ENCODE measurements around the gene SPG21. TPM values are rescaled to one million over a fixed set of nuclear protein-coding genes. Genes with fewer than 3 reads are reported as not detected.

Gene SPG21, protein sequence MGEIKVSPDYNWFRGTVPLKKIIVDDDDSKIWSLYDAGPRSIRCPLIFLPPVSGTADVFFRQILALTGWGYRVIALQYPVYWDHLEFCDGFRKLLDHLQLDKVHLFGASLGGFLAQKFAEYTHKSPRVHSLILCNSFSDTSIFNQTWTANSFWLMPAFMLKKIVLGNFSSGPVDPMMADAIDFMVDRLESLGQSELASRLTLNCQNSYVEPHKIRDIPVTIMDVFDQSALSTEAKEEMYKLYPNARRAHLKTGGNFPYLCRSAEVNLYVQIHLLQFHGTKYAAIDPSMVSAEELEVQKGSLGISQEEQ
- 45.3 and 48.9 TPM in 2 replicates for total RNA-seq

DNA sequence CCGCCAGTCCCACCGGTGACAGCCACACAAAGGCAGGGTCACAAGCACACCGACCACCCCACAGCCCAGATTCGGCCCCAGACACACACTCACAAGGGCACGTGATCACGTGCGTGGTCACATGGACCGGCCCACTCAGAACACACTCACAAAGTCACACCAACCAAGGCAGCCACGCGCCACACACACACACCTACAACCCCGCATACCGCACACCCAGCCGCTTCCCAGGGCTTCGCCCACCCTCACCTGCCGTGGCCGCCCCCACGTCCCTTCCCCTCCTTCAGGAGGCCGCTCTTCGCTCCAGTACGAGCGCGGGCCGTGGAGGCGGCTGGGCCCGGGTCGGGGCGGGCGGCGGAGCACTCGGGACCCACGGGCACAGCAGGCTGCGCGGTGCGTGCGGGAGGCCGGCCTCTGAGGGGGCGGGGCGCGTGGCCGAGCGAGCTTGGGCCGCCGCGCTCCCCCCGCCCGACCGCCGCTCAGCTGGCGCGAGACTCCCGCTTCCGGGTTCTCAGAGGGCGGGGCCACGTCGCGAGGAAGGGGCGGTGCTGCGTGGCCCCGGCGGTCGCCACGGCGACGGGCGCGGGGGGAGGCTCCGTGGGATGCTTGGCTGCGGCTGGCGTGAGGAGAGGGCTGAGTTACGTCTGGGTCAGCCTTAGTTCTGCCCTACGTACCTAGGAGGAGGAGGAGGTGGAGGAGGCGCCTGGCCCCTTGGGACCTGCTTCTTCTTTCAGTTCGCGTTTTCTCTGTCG is at the start of gene SPG21:
Gene SPG21, minus strand, starts transcription at position 499 of the 752 bp plus-strand sequence. CDS start 6,345 bp downstream, outside the sequence.

DNA sequence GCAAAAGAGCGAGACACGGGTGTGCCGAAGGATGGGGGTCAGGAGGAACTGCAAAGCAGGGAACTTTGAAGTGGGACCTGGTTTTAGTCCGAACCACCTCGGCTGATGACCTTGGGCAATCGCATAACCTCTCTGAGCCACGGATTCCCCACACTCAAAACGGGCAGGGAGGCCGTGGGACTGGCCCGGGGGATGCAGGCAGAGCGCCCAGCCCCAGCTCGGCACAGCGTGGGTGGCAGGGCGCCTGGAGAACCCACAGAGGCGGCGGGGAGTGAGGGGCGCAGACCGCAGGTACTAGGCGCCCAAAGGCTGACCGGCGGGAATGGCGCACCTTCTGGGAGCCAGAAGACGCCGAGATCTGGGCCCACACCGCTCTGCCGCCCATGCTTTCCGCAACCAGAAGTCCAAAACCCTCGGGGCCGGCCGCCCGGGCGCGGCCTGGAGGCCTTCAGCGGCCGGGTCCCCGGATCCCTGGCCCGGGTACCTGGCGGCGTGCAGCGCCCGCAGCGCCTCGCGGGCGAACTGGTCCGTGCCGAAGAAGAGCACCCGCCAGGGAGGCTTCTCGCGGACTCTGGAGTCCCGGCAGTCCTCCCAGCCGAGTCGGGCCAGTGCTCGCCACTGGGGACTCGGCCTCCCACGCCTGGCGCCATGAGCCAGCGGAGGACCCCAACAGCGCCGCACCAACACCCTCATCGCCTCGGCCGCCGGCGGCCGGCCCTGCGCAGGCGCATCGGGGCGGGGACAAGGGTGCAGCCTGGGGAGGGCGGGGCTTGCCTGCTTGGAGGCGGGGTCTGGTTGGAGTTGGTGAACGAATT is 39.4 kb upstream of the SPG21 start, which contains the start of gene MTFMT:
Gene MTFMT, minus strand, starts transcription at position 719 of the 815 bp plus-strand sequence. Its CDS starts 26 bp downstream, at position 693.

Other genes starting within 250 kb of the SPG21 start
- under 0.01 TPM in 1 of 2 replicates, not detected in the other for gene RBPMS2, start 214.3 kb downstream of the SPG21 start, total RNA-seq
- 5.8 and 8.5 TPM in 2 replicates for gene PIF1, start 164.3 kb downstream of the SPG21 start, total RNA-seq
- 25.1 and 27.1 TPM in 2 replicates for gene PLEKHO2, start 148.0 kb downstream of the SPG21 start, total RNA-seq
- gene ANKDD1A, start 78.0 kb downstream of the SPG21 start, total RNA-seq, result 2.3 and 5.4 TPM in 2 replicates
- gene MTFMT, start 39.7 kb upstream of the SPG21 start, total RNA-seq, result 19.0 and 20.9 TPM in 2 replicates
- not detected in 2 replicates for gene SLC51B, start 55.5 kb upstream of the SPG21 start, total RNA-seq
- 3.1 and 4.2 TPM in 2 replicates for gene RASL12, start 78.1 kb upstream of the SPG21 start, total RNA-seq
- not detected in 2 replicates for gene KBTBD13, start 86.8 kb upstream of the SPG21 start, total RNA-seq
- 0.16 and 0.36 TPM in 2 replicates for gene UBAP1L, start 125.3 kb upstream of the SPG21 start, total RNA-seq
- gene PDCD7, start 143.9 kb upstream of the SPG21 start, total RNA-seq, result 12.1 and 16.5 TPM in 2 replicates
- gene CLPX, start 195.4 kb upstream of the SPG21 start, total RNA-seq, result 20.2 and 34.7 TPM in 2 replicates
- under 0.01 and 0.16 TPM in 2 replicates for gene CILP, start 221.6 kb upstream of the SPG21 start, total RNA-seq

All from cardiac atrium fibroblast (primary cell).